GM21423 (cell line): ENCODE results near the gene MCM3AP.

Source experiments
- ATAC-seq: cut with Tn5 transposase; IDR thresholded peaks from one replicate; pipeline ENCODE4 v1.9.1; 2021; ENCODE audit warnings: mild to moderate bottlenecking, moderate library complexity; ENCODE audit not compliant: unreplicated experiment

The MCM3AP gene

DNA sequence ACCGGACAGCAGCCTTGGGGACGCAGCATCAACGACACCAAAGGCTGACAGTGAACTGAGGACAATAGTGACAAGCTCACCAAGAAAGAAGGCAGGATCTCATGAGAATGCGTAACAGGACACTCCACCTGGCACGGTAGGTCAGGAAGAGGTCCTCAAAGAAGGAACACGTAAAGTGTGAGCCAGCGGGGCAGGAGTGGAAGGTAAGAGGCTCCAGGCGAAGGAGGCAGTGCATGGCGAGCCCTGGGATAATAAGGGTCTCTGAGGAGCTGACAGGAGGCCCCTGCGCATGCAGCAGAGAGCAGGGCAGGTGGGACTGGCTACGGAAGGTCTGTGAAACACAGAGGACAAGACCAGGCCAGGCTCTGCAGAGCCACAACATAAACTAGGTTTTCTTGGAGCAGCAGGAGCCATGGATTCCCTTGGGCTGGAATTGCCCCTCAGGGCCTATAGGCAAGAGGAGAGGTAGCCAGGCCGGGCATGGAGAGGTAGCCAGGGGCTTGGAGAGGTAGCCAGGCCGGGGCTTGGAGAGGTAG, 65.1 kb downstream of the MCM3AP start:
- ATAC-seq = no peak

DNA sequence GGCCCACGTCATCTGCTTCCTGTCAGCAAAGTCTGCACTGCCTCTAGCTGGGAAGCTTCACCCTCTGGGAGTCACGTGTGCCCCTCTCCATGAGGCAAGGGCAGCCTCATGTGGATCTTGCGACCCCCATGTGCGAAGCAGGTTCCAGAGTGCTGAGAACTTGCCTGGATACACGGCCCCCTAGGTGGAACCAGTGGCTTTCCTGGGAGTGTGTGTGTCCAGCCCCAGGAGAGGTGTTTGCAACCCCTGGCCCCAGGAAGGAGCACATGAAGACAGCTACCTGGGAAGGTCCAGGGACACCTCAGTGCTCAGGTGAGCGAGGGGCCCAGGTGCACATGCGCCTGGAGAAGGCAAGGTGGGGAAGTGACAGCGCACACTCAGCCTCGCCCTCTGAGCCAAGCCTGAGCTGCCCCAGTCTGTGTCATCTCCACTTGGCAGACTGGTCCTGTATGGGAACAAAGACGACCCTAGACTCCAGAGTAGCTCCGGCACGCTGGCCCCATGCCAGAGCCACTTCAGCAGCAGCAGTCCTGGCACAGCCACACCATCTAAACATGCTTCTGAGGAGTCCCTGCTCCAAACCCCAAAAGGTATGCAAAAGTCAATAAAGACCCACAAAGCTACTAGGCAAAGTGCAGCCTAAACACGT, 65.7 kb downstream of the MCM3AP start:
- no peak for ATAC-seq

DNA sequence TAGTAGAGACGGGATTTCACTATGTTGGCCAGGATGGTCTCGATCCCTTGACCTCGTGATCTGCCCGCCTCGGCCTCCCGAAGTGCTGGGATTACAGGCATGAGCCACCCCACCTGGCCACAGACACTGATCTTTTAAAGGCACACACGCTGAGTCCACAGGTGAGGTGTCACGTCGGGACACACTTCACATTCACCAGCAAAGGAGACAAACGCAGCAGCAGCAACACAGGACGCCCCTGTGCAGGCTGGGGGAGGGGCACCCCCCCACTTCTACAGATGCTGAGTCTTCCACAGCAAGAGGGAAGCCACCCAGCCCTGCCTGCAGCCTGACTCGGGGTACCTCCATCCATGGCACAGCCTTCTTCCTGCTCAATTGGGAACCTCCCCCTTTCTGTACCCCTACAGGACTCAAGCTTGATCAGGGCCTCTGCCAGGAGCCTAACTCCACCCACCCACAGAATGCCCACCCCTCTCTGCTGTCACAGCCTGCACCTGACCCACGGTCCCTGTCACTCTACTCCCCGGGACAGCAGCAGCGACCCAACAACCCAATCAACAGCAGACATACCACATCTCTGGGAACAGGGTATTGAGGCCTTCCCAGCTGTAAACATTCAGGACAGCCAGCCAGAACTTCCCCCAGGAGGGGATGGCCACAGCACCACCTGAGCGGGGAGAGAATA, 66.4 kb downstream of the MCM3AP start:
- no peak for ATAC-seq

DNA sequence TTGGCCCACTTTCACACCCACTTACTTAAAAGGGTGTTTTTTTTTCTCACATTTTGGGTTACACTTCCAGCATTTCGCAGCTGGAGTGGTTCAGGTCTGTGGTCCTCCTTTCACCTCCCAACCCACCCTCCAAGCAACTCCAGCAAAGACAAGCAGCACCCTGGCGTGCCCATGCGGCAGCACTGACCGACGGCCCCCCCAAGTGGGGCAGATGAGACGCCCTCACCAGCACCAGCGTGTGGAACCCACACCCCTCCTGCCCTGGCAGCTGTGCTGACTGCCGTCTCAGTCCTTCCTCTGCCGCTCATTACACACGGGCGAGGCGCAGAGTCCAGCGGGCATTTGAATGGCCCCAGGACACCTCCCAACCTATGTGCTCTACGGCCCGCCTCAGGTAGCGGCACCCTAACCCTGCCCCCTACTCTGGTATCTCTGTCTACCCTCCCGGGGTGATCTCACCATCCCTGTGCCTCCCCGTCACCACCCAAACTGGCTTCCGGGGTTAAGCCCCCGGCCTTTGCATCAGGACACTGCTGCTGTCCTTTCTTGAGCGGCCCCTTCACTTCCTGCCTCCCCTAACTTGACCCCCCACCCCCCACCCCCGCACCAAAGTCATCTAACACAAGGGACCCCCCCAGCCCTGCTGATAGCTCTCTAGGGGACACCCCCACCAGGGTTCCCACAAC, 67.8 kb downstream of the MCM3AP start:
- no peak for ATAC-seq

DNA sequence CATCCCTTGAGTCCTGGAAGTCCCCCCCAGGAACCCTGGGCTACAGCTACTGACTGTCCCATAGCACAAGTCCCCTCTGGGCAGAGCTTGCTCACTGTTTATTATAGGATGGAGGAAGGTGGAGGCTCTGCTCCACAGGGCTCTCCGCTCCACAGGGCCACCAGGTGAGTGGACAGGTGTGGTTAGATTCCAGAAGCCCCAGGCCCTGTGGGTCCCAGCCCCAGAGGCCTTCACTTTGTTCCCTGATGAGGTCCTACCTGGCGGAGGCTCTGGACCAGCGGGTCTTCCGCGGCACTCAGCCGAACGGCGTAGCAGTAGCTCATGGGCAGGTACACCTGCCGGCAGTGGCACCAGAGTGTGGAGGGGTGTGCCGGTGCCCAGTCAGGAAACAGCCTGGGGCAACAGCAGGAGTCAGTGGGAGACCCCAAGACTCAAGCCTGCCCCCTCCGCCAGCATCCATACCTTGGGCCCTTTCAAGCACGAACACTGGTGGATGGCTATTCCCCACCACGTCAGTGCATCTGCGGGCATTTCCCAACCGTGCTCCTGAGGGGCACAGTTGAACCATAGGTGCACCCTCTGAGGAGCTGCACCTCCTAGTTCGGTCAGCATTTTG, 69.2 kb downstream of the MCM3AP start:
- no peak for ATAC-seq

DNA sequence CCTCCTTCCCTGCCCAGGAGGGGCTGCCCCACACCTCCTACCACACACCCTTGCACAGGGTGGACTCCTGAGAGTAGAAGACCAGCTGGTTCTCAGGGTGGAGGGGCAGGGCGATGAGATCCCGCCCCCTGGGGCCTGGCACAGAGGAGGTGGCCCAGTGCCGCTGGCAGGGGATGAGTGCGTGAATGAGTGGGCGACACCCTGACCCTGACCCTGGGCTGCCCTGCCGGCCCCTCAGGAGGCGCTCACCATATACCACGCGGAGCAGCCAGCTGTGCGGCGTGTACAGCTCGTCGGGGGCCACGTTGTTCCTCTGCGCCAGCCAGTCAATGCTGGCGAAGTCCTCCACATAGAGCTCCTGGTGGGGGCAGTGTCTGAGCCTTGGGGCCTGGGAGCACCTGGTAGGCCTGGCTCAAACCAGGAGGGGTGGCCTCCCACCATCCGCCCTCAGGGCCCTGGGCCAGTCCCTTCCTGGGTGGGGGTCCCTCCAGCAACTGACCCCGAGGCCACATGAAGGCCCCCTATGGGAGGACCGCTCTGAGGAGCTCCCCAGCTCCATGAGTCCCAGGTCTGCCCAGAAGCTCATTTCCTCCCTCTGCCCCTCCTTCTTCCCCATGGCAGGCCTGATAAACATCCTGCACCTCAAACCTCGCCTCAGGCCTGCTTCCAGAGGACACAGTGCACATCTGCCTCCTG, 69.8 kb downstream of the MCM3AP start:
- no peak for ATAC-seq

DNA sequence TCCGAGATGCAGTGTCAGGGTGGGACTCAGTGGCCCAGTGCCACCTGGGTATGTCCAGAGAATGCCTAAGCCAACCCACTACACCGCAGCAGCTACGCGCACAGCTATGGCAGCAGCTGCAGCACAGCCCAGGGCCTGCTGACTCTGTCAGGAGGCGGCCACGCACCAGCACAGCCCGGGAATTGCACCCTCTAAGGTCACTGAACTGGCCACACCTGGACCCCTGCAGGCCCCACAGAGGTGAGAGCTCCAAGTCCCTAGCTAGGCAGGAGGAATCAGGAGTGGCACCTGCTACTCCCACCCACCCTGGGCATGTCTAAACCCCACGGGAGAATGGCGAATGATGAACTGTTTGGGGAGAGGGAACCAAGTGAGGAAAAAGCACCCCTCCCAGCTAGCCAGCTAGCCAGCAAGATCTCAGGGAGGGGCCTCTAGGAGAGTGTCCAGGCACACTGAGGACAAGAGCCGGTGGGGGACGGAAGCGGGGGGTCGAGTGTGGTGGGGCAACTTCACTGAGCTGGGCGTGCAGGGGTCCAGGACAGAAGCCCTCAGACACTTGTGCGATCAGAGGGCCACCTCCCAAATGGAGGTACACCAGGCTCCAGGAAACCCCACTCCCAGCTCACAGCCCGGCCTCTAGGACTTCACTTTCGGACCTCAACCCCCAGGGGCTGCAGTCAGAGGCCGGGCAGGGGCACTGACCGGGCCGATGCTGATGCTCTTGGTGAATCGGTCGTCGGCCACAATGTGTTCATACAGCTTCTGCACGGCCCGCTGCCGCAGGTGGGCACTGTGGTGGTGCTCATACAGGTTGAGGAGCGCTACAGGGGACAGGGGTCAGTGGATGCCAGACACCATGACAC, 70.7 kb downstream of the MCM3AP start:
- ATAC-seq = no peak

DNA sequence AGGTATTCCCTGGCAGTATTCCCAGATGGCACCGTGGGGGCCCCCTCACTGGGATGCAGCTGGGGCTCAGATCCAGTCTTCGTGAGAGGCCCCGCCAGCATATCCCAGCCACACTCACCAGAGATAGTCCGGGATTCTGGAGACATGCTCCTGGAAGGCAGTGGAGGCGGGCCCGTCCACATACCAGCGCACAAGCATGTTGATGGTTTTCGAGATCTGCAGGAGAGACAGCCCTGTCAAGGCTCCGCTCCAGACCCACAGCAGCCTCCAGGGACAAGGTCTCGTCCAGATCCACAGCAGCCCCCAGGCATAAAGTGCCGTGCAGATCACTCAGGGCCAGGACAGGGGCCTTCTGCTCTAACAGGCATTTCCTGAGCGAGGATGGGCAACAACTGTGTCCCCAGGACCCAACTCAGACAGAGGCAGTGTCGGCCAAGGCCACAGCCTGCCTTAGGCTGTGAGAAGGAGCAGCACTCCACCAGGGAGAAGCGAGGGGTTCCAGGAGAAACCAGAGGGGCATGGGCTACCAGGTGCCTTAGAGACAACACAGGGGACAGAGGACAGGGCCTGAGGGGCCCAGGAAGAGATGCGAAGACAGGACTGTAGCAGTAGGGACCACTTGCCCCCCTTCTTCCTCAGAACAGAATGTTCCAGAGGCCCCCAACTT, 71.7 kb downstream of the MCM3AP start:
- ATAC-seq = no peak

DNA sequence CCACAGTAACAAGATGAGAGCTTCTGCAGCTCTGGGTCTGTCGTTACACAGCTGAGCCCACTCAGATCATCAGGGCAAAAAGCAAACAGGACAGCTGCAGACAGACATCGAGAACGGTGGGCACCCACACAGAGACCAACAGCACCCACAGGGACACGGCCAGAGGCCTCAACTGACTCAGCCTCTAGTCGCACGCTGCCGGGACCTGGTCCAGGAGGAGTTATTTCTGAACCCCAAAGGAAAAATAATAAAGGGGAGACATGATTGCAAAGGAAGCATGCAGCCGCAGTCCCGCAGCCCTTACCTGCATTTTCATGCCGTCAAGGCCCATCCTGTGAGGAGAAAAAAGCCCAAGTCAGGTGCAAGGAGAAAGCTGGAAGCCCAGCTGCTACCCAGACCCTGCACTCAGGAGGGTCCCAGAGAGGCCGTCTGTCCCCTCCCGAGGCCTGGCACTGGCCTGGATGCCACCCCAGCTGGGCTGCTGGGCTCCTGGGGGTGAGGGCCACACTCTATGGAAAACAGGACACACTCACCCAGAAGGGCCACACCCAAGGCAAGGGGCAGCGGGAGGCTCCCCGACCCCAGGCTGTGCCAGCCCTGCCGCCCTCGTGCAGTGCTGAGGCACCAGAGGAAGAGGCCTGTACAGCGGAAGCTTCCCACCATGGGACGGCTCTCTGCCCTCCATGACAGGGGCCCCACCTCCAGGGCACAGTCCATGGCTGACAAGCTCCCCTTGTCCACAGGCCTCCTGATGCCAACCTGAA, 72.5 kb downstream of the MCM3AP start:
- ATAC-seq = no peak

DNA sequence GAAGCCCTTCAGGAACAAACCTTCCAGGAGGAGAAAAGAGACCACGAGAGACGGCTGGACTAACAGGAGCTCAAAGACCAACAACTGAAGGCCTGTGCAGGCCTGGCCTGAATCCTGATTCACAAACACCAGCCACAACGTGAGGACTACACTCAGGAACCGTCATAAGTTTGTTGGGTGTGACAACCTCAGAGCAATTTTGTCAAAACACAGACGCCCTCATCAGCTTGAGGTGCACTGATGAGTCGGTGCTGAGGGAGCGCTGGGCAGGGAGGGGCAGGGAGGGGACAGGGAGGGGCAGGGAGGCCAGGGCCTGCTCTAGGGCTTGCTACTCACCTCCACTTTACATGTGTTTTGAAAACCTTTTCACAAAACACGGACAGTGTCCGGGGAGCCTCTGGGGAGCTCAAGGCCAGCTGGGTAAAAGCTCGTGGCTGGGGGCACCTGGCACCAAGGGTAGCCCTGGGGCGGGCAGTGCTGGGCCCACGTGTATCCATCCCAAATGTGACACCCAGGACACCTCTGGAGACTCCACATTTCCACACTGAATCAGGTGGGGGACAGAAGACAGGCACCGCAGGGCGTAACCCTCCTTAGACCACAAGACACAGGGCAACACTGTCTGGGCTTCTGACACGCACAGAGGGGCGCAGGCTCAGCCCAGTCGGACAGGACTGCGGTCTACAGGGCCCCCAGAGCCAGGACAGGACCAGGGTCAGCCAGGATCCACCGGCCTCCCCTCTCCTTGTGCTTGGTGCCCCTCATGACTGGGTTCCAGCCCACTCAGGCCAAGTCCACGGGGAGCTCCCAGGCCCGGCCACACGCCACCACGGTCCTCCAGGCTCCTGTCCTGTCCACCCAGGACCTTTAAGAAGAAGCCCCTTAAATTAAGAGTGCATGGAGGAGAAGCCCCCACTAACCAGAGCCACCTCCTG, 73.4 kb downstream of the MCM3AP start:
- ATAC-seq = no peak

DNA sequence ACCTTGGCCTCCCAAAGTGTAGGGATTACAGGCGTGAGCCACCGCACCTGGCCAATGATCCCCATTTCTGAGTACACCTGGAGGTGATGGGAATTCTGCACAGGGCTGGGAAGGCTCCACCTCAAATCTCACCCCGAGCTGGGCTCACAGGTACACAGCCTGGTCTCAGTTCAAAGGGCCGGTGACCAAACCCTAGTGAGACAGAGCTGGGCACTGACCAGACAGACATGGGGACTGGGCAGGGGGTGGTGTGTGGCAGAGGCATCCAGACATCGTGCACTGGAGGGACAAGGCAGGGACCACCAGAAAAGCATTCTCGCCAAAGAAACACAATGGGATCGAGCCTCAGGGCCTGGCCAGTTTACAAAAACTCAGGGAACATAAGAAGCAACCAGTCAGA, 74.0 kb downstream of the MCM3AP start:
- ATAC-seq = no peak

DNA sequence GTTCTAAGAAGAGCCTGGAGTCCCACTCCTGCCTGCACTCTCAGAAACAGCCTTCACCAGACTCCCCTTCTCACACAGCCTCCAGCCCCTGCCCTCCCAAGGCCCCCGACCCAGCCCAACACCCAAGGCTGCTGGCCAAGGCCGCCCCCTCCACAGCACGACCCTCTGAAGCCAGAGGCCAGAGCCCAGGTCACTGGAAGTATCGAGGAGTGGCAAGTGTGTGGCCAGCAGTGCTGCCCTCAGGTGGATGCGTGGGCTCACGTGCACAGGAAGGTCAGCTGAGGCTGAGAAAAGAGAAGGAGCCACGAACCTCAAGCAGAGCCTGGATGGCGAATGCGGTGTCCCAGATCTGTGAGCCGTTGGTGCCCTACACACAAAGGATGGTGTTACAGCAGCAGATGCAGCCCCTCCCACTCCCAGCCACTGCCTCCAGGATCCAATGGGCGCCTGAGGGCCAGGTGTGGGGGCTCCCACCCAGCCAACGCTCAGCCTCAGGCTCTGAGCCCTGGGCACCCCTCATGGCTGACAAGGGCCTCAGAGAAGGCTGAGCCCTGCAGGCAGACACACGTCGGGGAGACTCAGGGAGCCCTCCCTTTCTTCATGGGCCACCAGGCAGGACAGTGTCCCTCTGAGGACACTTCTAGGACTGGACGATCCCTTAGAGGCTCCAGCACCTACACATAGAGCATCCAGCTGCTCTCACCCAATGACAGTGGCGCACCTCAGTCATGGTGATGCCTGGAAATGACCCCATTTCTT, 74.9 kb downstream of the MCM3AP start:
- no peak for ATAC-seq

DNA sequence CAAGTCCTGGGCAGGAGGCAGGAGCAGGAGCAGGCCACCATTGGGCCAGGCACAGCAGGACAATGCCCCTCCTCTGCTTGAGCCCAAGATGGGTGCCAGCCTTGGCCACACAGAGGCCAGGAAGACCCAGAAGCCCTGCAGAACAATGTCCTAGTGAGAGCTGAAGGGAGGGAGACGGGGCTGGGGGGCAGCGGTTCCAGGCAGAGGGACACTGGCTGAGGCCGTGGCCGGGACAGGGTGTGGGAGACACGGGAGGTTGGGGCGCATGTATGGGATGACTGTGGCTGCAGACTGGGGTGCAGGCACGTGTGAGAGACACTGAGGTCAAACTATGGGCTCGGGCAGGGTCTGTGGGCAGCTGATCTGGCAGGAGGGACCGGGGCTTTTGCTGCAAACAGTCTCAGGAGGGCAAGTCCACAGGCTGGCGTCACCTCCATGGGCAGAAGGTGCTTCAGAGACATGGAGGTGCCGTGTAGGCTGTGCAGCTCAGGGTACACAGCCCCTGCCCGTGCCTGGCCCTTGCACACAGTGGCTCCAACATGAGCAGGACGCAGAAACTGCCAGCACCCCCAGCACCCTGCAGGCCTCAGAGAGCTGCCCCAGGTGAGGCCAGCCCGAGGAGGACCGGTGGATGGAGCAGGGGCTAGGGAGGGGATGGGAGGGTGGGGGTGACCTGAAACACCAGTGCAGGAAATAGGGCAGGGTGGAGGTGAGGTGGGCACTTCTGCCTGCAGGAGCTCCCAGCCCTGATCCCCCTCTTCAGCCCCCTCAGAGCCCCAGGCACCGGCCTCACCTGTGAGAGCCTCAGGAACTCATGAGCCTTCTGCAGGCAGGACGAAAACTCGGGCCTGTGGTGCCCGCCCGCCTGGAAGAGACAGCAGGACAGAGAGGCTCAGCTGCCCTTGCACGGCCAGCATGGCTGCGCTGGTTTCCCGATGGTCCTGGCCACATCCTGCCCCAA, 76.4 kb downstream of the MCM3AP start:
- ATAC-seq = no peak

DNA sequence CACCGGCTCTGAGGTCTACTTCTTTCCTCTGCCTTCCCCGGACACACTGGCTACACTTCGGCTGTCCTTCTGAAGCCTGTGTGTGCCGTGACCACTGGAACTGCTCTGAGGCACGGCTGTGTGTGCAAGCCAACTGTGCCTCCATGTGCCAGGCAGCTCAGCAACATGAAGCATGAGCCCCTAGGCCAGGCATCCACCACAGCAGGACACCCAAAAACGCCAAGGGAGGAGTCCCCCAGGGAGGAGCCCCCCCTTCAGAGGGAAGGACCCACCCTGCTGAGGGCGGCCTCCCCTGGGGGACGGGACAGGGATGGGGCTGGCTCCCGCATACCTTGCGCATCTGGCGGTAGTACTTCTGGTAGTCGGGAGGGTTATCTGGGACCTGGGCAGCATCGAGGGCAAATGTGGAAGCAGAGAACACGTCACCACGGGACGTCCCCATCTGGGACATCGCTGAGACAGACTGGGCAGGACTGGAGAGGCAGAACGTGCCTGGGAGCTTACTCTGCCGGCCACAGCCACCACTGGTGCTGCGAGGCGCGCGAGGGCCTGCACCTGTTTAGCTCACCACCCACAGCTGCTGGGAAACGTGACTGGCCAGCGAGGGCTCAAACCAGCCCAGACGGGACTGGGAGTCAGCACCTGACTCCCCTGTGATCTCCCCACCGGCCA, 77.4 kb downstream of the MCM3AP start:
- ATAC-seq = no peak
